ENCODE data around the gene ATP8A1.
"Not testable (repeated sequence)": the region's sequence is repeated elsewhere in the genome, so short reads cannot be mapped to it uniquely, and the experiment has no call there.

The ATP8A1 gene

GRCh38 chr4:42497142-42497910 lies 159.6 kb downstream of the ATP8A1 start:
- no peak for ATAC-seq

GRCh38 chr4:42492962-42493361 lies 163.9 kb downstream of the ATP8A1 start:
- no peak for ATAC-seq

- ATAC-seq, result no peak
These were observed 166.9 kb downstream of the ATP8A1 start for GRCh38 chr4:42490015-42490414.

GRCh38 chr4:42489095-42489494 lies 167.8 kb downstream of the ATP8A1 start:
- ATAC-seq, result no peak

GRCh38 chr4:42488554-42488953 lies 168.4 kb downstream of the ATP8A1 start:
- no peak for ATAC-seq

- ATAC-seq, result no peak
These were observed 168.8 kb downstream of the ATP8A1 start for GRCh38 chr4:42488114-42488513.

- no peak for ATAC-seq
These were observed 169.7 kb downstream of the ATP8A1 start for GRCh38 chr4:42487230-42487629.

GRCh38 chr4:42486156-42486555 lies 170.7 kb downstream of the ATP8A1 start:
- ATAC-seq, result not testable (repeated sequence)

- ATAC-seq, result no peak
These were observed 172.3 kb downstream of the ATP8A1 start for GRCh38 chr4:42484630-42485029.

GRCh38 chr4:42483426-42484379 lies 173.2 kb downstream of the ATP8A1 start:
- ATAC-seq, result no peak

GRCh38 chr4:42482516-42483327 lies 174.2 kb downstream of the ATP8A1 start:
- ATAC-seq, result no peak

- ATAC-seq, result no peak
These were observed 176.2 kb downstream of the ATP8A1 start for GRCh38 chr4:42480717-42481116.

- no peak for ATAC-seq
These were observed 176.6 kb downstream of the ATP8A1 start for GRCh38 chr4:42480281-42480680.

- ATAC-seq, result no peak
These were observed 178.0 kb downstream of the ATP8A1 start for GRCh38 chr4:42478946-42479345.

GRCh38 chr4:42478509-42478908 lies 178.4 kb downstream of the ATP8A1 start:
- no peak for ATAC-seq

GRCh38 chr4:42474406-42474805 lies 182.5 kb downstream of the ATP8A1 start:
- no peak for ATAC-seq

- no peak for ATAC-seq
These were observed 183.7 kb downstream of the ATP8A1 start for GRCh38 chr4:42473071-42473684.

GRCh38 chr4:42471896-42472295 lies 185.0 kb downstream of the ATP8A1 start:
- ATAC-seq, result no peak

GRCh38 chr4:42470023-42470422 lies 186.9 kb downstream of the ATP8A1 start:
- ATAC-seq, result no peak

- ATAC-seq, result not testable (repeated sequence)
These were observed 189.1 kb downstream of the ATP8A1 start for GRCh38 chr4:42467777-42468176.

GRCh38 chr4:42466273-42466844 lies 190.5 kb downstream of the ATP8A1 start:
- ATAC-seq, result no peak

- ATAC-seq, result no peak
These were observed 192.3 kb downstream of the ATP8A1 start for GRCh38 chr4:42464550-42465094.

Data from activated CD4-positive, CD25-positive, alpha-beta regulatory T cell treated with anti-CD3 and anti-CD28 coated beads, Interleukin-2, amount 50 U/mL, for 24 hours (primary cell).